ENCODE measurements around the gene MAGEL2.

DNA sequence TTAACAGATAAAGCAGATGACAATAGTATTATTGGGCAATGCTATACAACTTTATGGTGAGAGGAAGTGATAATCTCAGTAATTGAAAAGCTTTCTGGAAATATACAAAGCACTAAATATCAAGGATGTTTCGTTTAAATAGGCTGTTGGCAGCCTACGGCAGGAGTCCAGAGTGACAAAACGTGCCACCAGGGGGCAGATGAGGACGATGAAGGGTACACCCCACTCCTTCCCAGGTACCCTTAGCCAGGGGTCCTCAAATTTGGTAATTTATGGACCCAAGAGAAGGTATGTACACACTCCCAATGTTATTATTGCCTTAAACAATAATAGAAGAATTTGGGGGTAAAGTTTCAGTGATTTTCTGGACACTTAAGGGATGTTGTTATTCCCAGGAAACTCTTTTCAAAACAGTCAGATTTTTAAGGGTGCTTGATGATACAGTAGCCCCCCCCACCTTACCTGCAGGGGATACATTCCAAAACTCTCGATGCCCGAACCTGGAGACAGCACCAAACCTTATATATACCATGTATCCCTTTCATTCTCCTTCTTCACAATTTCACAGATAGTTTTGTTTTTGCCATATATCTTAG lies 1.4 kb upstream of the MAGEL2 start:
- TF ChIP-seq, protein P1, sequence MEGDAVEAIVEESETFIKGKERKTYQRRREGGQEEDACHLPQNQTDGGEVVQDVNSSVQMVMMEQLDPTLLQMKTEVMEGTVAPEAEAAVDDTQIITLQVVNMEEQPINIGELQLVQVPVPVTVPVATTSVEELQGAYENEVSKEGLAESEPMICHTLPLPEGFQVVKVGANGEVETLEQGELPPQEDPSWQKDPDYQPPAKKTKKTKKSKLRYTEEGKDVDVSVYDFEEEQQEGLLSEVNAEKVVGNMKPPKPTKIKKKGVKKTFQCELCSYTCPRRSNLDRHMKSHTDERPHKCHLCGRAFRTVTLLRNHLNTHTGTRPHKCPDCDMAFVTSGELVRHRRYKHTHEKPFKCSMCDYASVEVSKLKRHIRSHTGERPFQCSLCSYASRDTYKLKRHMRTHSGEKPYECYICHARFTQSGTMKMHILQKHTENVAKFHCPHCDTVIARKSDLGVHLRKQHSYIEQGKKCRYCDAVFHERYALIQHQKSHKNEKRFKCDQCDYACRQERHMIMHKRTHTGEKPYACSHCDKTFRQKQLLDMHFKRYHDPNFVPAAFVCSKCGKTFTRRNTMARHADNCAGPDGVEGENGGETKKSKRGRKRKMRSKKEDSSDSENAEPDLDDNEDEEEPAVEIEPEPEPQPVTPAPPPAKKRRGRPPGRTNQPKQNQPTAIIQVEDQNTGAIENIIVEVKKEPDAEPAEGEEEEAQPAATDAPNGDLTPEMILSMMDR (IDR thresholded peaks at IDR 0.05): peak; percentile 65
- TF ChIP-seq EZH2 (IDR thresholded peaks at IDR 0.05): no peak

All from neural progenitor cell (in vitro differentiated cells).